BJ (cell line): ENCODE measurements around the gene YWHAE. TPM values are rescaled to one million over a fixed set of nuclear protein-coding genes. Genes with fewer than 3 reads are reported as not detected.

Experiments used
- CTCF ChIA-PET: fragments of 350-600 bp; formaldehyde crosslinking; extraction: SDS; loops from one replicate; lab custom pipeline; 2021; ENCODE audit warnings: antibody characterized with exemption, inconsistent platforms; lab: Yijun Ruan, JAX
- POLR2A ChIA-PET: fragments of 300-600 bp; sonication (Branson Sonifier 250); formaldehyde crosslinking; extraction: SDS; loops from one replicate; lab custom pipeline; 2021; ENCODE audit warnings: antibody characterized with exemption; lab: Charles Lee
- DNase-seq: peaks from one replicate; pipeline ENCODE4 v3.0.0-alpha.2; 2011; ENCODE audit warnings: low read depth
- H3K27me3 ChIP-seq: 2 replicates; pipeline ENCODE4 v1.6.0; 2011; ENCODE audit warnings: low read length; ENCODE audit not compliant: control insufficient read depth, insufficient read depth
- H3K36me3 ChIP-seq: 2 replicates; pipeline ENCODE4 v1.5.1; 2011; ENCODE audit warnings: low read length; ENCODE audit not compliant: control insufficient read depth, insufficient read depth
- H3K4me3 ChIP-seq: 2 replicates; pipeline ENCODE4 v1.5.1; 2011; ENCODE audit warnings: low read depth, mild to moderate bottlenecking, control low read depth, low read length
- CTCF ChIP-seq: IDR thresholded peaks from 2 replicates; pipeline ENCODE4 v1.5.1; 2011; ENCODE audit warnings: low read depth, mild to moderate bottlenecking, control low read depth, inconsistent platforms, low read length, moderate library complexity; ENCODE audit not compliant: insufficient read depth
- polyA plus RNA-seq: library from polyadenylated mRNA; depleted of rRNA; stranded (reverse); fragments of >200 nt; gene quantifications from 2 replicates; pipeline ENCODE4 v1.2.3, GENCODE V29; 2011; rRNA removed
- small RNA-seq: library from RNA; depleted of rRNA; stranded (forward); fragments of <200 nt; gene quantifications from one replicate; pipeline ENCODE3, GENCODE V24; 2012; ENCODE audit warnings: low replicate concordance, low read depth; ENCODE audit not compliant: insufficient read length

Gene YWHAE
- polyA plus RNA-seq, 1 experiment: 618 TPM

DNA sequence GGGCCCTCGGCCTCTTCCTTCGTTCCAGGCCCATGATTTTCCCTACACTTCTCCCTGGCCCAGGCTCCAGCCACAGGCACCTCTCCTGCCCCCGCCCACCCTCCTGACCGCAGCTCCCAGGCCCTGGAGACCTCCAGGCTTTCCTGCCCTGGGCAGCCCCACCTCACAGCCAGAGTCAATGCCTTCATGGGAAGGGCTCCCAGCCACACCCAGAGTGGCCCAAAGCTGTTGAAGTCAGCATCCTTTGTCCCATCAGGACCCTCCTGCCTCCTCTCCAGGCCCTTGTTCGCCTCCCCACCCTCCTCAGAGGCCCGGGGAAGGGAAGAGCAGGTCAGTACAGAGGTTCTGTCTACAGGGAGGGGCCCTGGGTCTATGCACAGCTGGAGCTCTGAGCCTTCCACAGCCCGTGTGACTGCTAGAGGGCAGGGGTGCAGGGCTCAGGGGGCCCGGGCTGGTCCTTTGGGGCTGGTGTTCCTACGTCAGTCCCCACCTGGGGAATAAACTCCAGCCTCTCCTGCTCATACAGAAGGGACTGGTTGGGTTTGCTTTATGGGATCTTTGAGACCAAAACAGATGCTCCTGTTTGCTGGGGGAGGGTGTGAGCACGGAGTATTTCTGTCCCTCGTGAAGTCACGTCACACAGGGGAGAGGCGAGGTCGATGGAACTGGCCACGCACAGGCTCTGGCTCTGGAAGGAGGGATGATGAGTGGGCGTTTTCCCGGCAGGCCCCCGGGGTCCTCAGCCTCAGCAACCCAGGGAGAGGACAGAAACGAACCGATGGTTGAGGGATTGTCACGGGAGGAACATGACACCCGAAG lies 100.3 kb downstream of the YWHAE start:
- no peak overlapping the region for H3K4me3 ChIP-seq
- peaks cover 11% of the 10 kb centered on the region for H3K27me3 ChIP-seq
- CTCF ChIA-PET: no interaction called here
- no peak for TF ChIP-seq CTCF
- H3K36me3 ChIP-seq: no peaks in the 10 kb centered on the region
- no peak for DNase-seq
- POLR2A ChIA-PET: no interaction called here

- TF ChIP-seq CTCF: no peak
- peaks cover 11% of the 10 kb centered on the region for H3K27me3 ChIP-seq
- DNase-seq: no peak
- POLR2A ChIA-PET: no interaction called here
- CTCF ChIA-PET: no interaction called here
- H3K4me3 ChIP-seq: no peak overlapping the region
- H3K36me3 ChIP-seq: no peaks in the 10 kb centered on the region
Measured at GRCh38 chr17:1298606-1299005, 101.4 kb downstream of the YWHAE start.

Small RNA genes within 50 kb of the gene (small RNA-seq; reads per million reads assigned to genes)
- not detected for gene AC032044.2

Other genes with a start within 250 kb of the YWHAE start
- 32.7 and 65.4 TPM in 2 replicates for gene ABR, start 220.2 kb downstream of the YWHAE start, polyA plus RNA-seq
- gene BHLHA9, start 129.8 kb downstream of the YWHAE start, polyA plus RNA-seq: not detected in 2 replicates
- gene TRARG1, start 120.6 kb downstream of the YWHAE start, polyA plus RNA-seq: not detected in 2 replicates
- 53.8 and 86.5 TPM in 2 replicates for gene CRK, start 56.0 kb upstream of the YWHAE start, polyA plus RNA-seq
- 211 and 321 TPM in 2 replicates for gene MYO1C, start 92.5 kb upstream of the YWHAE start, polyA plus RNA-seq
- gene INPP5K, start 116.4 kb upstream of the YWHAE start, polyA plus RNA-seq: 43.9 and 45.3 TPM in 2 replicates
- gene PITPNA, start 162.6 kb upstream of the YWHAE start, polyA plus RNA-seq: 35.8 and 37.2 TPM in 2 replicates
- gene SLC43A2, start 228.6 kb upstream of the YWHAE start, polyA plus RNA-seq: 5.0 and 8.9 TPM in 2 replicates
- 0.11 and 0.12 TPM in 2 replicates for gene SCARF1, start 245.5 kb upstream of the YWHAE start, polyA plus RNA-seq
- gene RILP, start 249.6 kb upstream of the YWHAE start, polyA plus RNA-seq: 5.3 and 6.2 TPM in 2 replicates